ENCODE results near the gene GLOD4.

Gene GLOD4

GRCh38 chr17:802481-802880 lies 20.4 kb upstream of the GLOD4 start:
- no peak for TF ChIP-seq CTCF (IDR thresholded peaks at IDR 0.05; ENCODE audit: control insufficient read depth, extremely low read depth, insufficient read depth)

GRCh38 chr17:801660-802059 lies 19.6 kb upstream of the GLOD4 start:
- no peak for DNase-seq (ENCODE audit: low read depth)
- no peak overlapping the region for H3K4me3 ChIP-seq (ENCODE audit: low read depth, low read length)
- TF ChIP-seq CTCF (IDR thresholded peaks at IDR 0.05; ENCODE audit: control insufficient read depth, extremely low read depth, insufficient read depth) = no peak

More at GRCh38 chr17:802481-802880, 20.4 kb upstream of the GLOD4 start:
- no peak overlapping the region for H3K4me3 ChIP-seq (ENCODE audit: low read depth, low read length)
- no peak for DNase-seq (ENCODE audit: low read depth)

GRCh38 chr17:800446-801242 lies 18.6 kb upstream of the GLOD4 start:
- no peak for DNase-seq (ENCODE audit: low read depth)
- no peak for TF ChIP-seq CTCF (IDR thresholded peaks at IDR 0.05; ENCODE audit: control insufficient read depth, extremely low read depth, insufficient read depth)
- H3K4me3 ChIP-seq (ENCODE audit: low read depth, low read length) = no peak overlapping the region

GRCh38 chr17:799261-799660 lies 17.2 kb upstream of the GLOD4 start:
- DNase-seq (ENCODE audit: low read depth) = no peak
- H3K4me3 ChIP-seq (ENCODE audit: low read depth, low read length) = no peak overlapping the region
- TF ChIP-seq CTCF (IDR thresholded peaks at IDR 0.05; ENCODE audit: control insufficient read depth, extremely low read depth, insufficient read depth) = no peak

- no peak overlapping the region for H3K4me3 ChIP-seq (ENCODE audit: low read depth, low read length)
- no peak for DNase-seq (ENCODE audit: low read depth)
- TF ChIP-seq CTCF (IDR thresholded peaks at IDR 0.05; ENCODE audit: control insufficient read depth, extremely low read depth, insufficient read depth) = no peak
Observed at GRCh38 chr17:798246-798645, 16.2 kb upstream of the GLOD4 start.

- no peak for DNase-seq (ENCODE audit: low read depth)
- H3K4me3 ChIP-seq (ENCODE audit: low read depth, low read length) = no peak overlapping the region
- no peak for TF ChIP-seq CTCF (IDR thresholded peaks at IDR 0.05; ENCODE audit: control insufficient read depth, extremely low read depth, insufficient read depth)
Observed at GRCh38 chr17:797236-797840, 15.3 kb upstream of the GLOD4 start.

Data from LNCaP clone FGC (cell line).